A549 (cell line): ENCODE measurements around the gene TBC1D2B. TPM values are rescaled to one million over a fixed set of nuclear protein-coding genes. Genes with fewer than 3 reads are reported as not detected.

ENCODE experiments used
- ATAC-seq, 2 experiments: fragments of 200-7000 bp in 1 of 2; fragments of >200 bp in 1 of 2; cut with Nextera tagmentation in 1 of 2; cut with Tn5 transposase in 1 of 2; 3 replicates each; pipeline versions ENCODE4 v1.8.0 to v1.9.1; 2018 to 2020; ENCODE audit warnings: mild to moderate bottlenecking in 1 of 2, moderate library complexity in 1 of 2
- CTCF ChIA-PET: fragments of 300-600 bp; sonication (Branson Sonifier 250); formaldehyde crosslinking; extraction: SDS; loops from one replicate; lab custom pipeline; 2021; ENCODE audit warnings: antibody characterized with exemption, inconsistent platforms; lab: Yijun Ruan, JAX
- POLR2A ChIA-PET: fragments of 350-600 bp; formaldehyde crosslinking; extraction: SDS; loops from one replicate; lab custom pipeline; 2021; ENCODE audit warnings: antibody characterized with exemption, inconsistent platforms; lab: Yijun Ruan, JAX
- DNase-seq, 2 experiments: peaks; one replicate each; pipeline versions ENCODE4 v3.0.0 to v3.0.0-alpha.2; 2011 to 2016; ENCODE audit warnings: low read depth in 1 of 2, low spot score in 1 of 2
- FAIRE-seq: peaks from 2 replicates; lab custom pipeline; 2011; peaks lifted over from hg19 to GRCh38; lab: Jason Lieb, UNC
- H3K27ac ChIP-seq, 2 experiments: fragments of >200 bp; sonication (Bioruptor Twin); formaldehyde crosslinking; 3 replicates each; pipeline ENCODE4 v1.5.1; 2016 to 2017
- H3K4me1 ChIP-seq: fragments of >200 bp; sonication (Bioruptor Twin); formaldehyde crosslinking; 3 replicates; pipeline ENCODE4 v1.6.1; 2016
- H3K4me2 ChIP-seq: fragments of >200 bp; sonication (Bioruptor Twin); formaldehyde crosslinking; 3 replicates; pipeline ENCODE4 v1.6.1; 2016
- H3K4me3 ChIP-seq: fragments of >200 bp; sonication (Bioruptor Twin); formaldehyde crosslinking; 3 replicates; pipeline ENCODE4 v1.5.1; 2016
- H3K9me3 ChIP-seq: fragments of >200 bp; sonication (Bioruptor Twin); formaldehyde crosslinking; 3 replicates; pipeline ENCODE4 v1.6.1; 2016
- CEBPB ChIP-seq, 2 experiments: fragments of >200 bp in 1 of 2; sonication (Bioruptor Twin) in 1 of 2; formaldehyde crosslinking in 1 of 2; IDR thresholded peaks; 2 replicates each; pipeline ENCODE4 v1.6.1; 2012 to 2016
- ESRRA ChIP-seq: fragments of 150-350 bp; IDR thresholded peaks from 2 replicates; pipeline ENCODE4 v1.6.1; 2014; ENCODE audit warnings: mild to moderate bottlenecking, low read length, borderline replicate concordance
- HDAC2 ChIP-seq: fragments of 200-600 bp; sonication (generic); IDR thresholded peaks from 2 replicates; pipeline ENCODE4 v1.6.1; 2016
- HOXB13 ChIP-seq: fragments of 250-450 bp; sonication (Bioruptor Pico); IDR thresholded peaks from 2 replicates; pipeline ENCODE4 v1.5.0; 2020; ENCODE audit warnings: low read depth, mild to moderate bottlenecking, moderate library complexity
- JUN ChIP-seq, 2 experiments: fragments of >200 bp; sonication (Bioruptor Twin); formaldehyde crosslinking; IDR thresholded peaks; 2 replicates in 1 of 2; 3 replicates in 1 of 2; pipeline ENCODE4 v1.6.1; 2016 to 2017
- MAZ ChIP-seq: fragments of 150-350 bp; IDR thresholded peaks from 2 replicates; pipeline ENCODE4 v1.6.1; 2014; ENCODE audit warnings: antibody characterized with exemption, low read depth, low read length, borderline replicate concordance
- POLR2A ChIP-seq: IDR thresholded peaks from 2 replicates; pipeline ENCODE4 v1.6.1; 2012; ENCODE audit warnings: mild to moderate bottlenecking, low read length
- POLR2AphosphoS2 ChIP-seq: conservative IDR thresholded peaks from 2 replicates; pipeline ENCODE4 v1.6.1; 2012; ENCODE audit warnings: low read length, improper control_type of control experiment, inconsistent platforms
- RAD21 ChIP-seq, 2 experiments: fragments of >200 bp in 1 of 2; sonication (Bioruptor Twin) in 1 of 2; formaldehyde crosslinking in 1 of 2; IDR thresholded peaks in 1 of 2; conservative IDR thresholded peaks in 1 of 2; 2 replicates in 1 of 2; 3 replicates in 1 of 2; pipeline ENCODE4 v1.6.1; 2012 to 2018; ENCODE audit warnings: inconsistent platforms in 1 of 2
- RARB ChIP-seq: fragments of 250-450 bp; sonication (Bioruptor Pico); IDR thresholded peaks from 2 replicates; pipeline ENCODE4 v1.8.0; 2021; ENCODE audit warnings: mild to moderate bottlenecking, moderate library complexity
- TFCP2L1 ChIP-seq: fragments of 250-450 bp; sonication (Bioruptor Pico); IDR thresholded peaks from 2 replicates; pipeline ENCODE4 v1.5.0; 2021; ENCODE audit warnings: mild to moderate bottlenecking
- TP53 ChIP-seq: fragments of 250-450 bp; sonication (Bioruptor Pico); IDR thresholded peaks from 2 replicates; pipeline ENCODE4 v1.5.0; 2021; ENCODE audit warnings: mild to moderate bottlenecking, moderate library complexity
- ZC3H11A ChIP-seq: fragments of 450-650 bp; IDR thresholded peaks from 2 replicates; pipeline ENCODE4 v1.6.1; 2014; ENCODE audit warnings: antibody characterized with exemption, mild to moderate bottlenecking
- ZFP36 ChIP-seq: fragments of 450-650 bp; IDR thresholded peaks from 2 replicates; pipeline ENCODE4 v1.6.1; 2014; ENCODE audit warnings: borderline replicate concordance; ENCODE audit not compliant: partially characterized antibody
- ZSCAN20 ChIP-seq: fragments of 250-450 bp; sonication (Bioruptor Pico); IDR thresholded peaks from 2 replicates; pipeline ENCODE4 v1.8.0; 2022; ENCODE audit warnings: mild to moderate bottlenecking, moderate library complexity
- WGBS: methylation state at CpG from one replicate; pipeline ENCODE4 v1.1.6; 2017; ENCODE audit errors: missing lambda C conversion rate; 5-methylcytosine and 5-hydroxymethylcytosine counted together
- polyA plus RNA-seq, 4 experiments: library from polyadenylated mRNA; depleted of rRNA in 3 of 4; stranded (reverse); fragments of >200 nt; fragmentation: RNase III in 1 of 4; extraction: RNeasy Plus Mini Kit Qiagen cat#74134 plus additional on column Dnase treatment in 1 of 4; gene quantifications; 2 replicates in 3 of 4; 3 replicates in 1 of 4; pipeline ENCODE4 v1.2.3, GENCODE V29; 2011 to 2017
- TF ChIP-seq, protein P1 (sequence below): fragments of >200 bp; sonication (Bioruptor Twin); formaldehyde crosslinking; IDR thresholded peaks from 3 replicates; pipeline ENCODE4 v1.6.1; 2016
- TF ChIP-seq, protein P2 (sequence below): IDR thresholded peaks from 2 replicates; pipeline ENCODE4 v1.6.1; 2012
- TF ChIP-seq, protein P3 (sequence below): IDR thresholded peaks from 2 replicates; pipeline ENCODE4 v1.6.1; 2012; ENCODE audit warnings: low read depth, borderline replicate concordance

TBC1D2B gene
- polyA plus RNA-seq, 2 of the 4 experiments (the other 2 are of a cell fraction), result 13.6 to 13.9 TPM

DNA sequence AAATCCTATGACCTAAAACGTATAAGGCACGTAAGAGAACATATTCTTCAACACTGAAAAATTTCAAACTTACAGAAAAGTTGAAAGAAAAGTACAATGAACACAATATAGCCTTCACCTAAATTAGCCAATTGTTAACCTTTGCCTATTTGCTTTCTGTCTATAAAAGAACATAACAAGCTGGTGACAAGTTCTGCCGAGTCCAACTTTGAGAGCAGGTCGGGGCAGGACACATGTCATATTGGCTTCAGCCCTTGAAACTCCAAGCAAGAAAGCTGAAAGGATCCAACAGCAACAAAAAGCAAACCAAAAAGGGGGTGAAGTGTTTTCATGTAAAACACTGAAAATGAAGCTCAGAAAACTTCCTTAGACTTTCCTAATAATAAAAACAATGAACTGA lies 59.1 kb downstream of the TBC1D2B start (continued):
- no peak for TF ChIP-seq HOXB13 (CRISPR knock-in tag)
- TF ChIP-seq, protein P1, sequence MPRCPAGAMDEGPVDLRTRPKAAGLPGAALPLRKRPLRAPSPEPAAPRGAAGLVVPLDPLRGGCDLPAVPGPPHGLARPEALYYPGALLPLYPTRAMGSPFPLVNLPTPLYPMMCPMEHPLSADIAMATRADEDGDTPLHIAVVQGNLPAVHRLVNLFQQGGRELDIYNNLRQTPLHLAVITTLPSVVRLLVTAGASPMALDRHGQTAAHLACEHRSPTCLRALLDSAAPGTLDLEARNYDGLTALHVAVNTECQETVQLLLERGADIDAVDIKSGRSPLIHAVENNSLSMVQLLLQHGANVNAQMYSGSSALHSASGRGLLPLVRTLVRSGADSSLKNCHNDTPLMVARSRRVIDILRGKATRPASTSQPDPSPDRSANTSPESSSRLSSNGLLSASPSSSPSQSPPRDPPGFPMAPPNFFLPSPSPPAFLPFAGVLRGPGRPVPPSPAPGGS, result no peak
- TF ChIP-seq TP53, result no peak
- TF ChIP-seq, protein P2, sequence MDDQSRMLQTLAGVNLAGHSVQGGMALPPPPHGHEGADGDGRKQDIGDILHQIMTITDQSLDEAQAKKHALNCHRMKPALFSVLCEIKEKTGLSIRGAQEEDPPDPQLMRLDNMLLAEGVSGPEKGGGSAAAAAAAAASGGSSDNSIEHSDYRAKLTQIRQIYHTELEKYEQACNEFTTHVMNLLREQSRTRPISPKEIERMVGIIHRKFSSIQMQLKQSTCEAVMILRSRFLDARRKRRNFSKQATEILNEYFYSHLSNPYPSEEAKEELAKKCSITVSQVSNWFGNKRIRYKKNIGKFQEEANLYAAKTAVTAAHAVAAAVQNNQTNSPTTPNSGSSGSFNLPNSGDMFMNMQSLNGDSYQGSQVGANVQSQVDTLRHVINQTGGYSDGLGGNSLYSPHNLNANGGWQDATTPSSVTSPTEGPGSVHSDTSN, result no peak

DNA sequence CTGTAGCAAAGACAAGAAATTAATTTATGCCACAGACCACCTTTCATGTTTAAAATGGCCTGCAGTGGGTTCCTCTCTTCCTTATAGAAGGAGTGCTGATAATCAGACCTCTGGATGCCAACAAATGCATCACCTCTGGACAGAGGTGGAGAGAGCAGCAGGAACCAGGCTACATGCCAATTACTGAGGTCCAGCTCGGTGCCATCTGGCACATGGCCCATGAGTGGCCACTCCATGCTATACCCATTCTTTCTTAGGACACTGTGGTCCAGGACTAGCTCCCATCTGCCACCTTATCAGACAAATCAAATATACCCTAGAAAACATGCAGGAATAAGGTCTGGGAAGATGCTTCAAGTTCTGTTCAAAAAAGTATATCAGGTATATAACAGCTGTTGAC lies 60.7 kb downstream of the TBC1D2B start:
- ChIA-PET POLR2A (no interaction called here), CTCF (interaction anchor here (0.5 to 19.7 kb wide), 10 partner anchors 8 to 224 kb away, joined by 3 to 239 read pairs (median 4); partner anchors contain the start of gene TBC1D2B)
- TF ChIP-seq HDAC2, result no peak
- TF ChIP-seq POLR2A, result no peak
- no peak for TF ChIP-seq RAD21 (conservative IDR thresholded peaks at IDR 0.05 in 1 of 2, IDR thresholded peaks at IDR 0.05 in 1 of 2)
- no peak for TF ChIP-seq ZFP36
- Histone ChIP-seq H3K4me2 (no peak overlapping the region), H3K4me1 (peaks cover 16% of the 10 kb centered on the region), H3K9me3 (no peaks in the 10 kb centered on the region), H3K4me3 (no peak overlapping the region), H3K27ac (no peak overlapping the region)
- no peak for DNase-seq
- no peak for FAIRE-seq
- ATAC-seq, result no peak
- 33% methylated on average over 1 of the region's 1 CpG for WGBS

DNA sequence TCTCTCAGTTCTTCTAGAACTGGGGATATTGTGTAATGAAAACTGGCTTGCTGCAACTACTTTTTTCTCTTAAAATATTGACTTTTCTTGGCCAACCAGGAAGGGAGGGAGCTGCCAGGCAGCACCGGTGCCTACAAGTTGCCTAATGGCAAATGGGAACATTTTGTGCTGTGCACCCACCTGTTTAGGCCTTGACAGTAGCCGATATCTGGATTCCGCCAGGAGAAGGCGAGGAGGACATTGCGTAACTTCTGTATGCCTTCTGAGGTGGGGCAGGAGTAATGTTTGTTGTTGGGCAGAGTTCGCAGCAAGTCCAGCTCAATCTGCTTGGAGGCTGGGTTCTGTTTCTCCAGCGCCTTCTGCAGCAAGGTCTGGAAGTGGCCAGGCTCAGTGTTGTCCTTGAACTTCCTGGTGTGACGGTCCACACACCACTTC lies 64.9 kb downstream of the TBC1D2B start:
- FAIRE-seq (peak; percentile 13), ATAC-seq (peak in 1 of 2 experiments; percentile 75; a peak in 3 of 6 replicates), DNase-seq (peak in 1 of 2 experiments; percentile 65)
- H3K9me3 ChIP-seq, result no peaks in the 10 kb centered on the region
- peak overlapping the region; percentile 41 to 67; a peak in 5 of 6 replicates for H3K27ac ChIP-seq
- H3K4me1 ChIP-seq, result peaks cover 24% of the 10 kb centered on the region
- ChIA-PET POLR2A (no interaction called here), CTCF (interaction anchor here (0.8 to 19.7 kb wide), 4 partner anchors 10 to 98 kb away, joined by 3 to 239 read pairs (median 4); no protein-coding TSS in a partner anchor)
- WGBS, result 46% methylated on average over 8 of the region's 8 CpGs
- H3K4me2 ChIP-seq, result peak overlapping the region; percentile 51
- TF ChIP-seq ZC3H11A, result no peak
- no peak for TF ChIP-seq HOXB13 (CRISPR knock-in tag)
- peak; percentile 90 to 96; a peak in 3 of 4 replicates for TF ChIP-seq CEBPB (IDR thresholded peaks at IDR 0.05)
- TF ChIP-seq POLR2AphosphoS2, result no peak
- no peak for TF ChIP-seq TFCP2L1
- no peak for TF ChIP-seq ESRRA
- H3K4me3 ChIP-seq, result no peak overlapping the region

DNA sequence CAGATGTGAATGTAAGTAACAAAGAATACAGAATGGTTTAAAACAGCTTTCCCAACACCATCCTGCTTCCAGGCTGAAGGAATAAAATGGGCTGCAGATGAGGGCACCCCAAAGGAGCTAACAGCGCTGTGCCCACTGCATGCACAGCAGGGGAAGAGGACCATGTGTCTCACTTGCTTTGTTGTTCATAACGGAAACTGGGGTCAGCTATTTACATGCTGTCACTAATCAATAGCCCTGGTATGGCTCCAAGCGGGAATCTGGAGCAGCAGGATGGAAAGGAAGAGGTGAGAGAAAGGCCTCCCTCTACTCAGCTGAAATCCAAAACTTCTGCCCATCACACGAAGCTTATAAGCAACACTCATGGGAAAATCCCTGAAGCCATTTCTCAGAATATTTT lies 67.4 kb downstream of the TBC1D2B start:
- 79% methylated on average over 4 of the region's 4 CpGs for WGBS
- no peak for DNase-seq

More for the DNA sequence above, 67.4 kb downstream of the TBC1D2B start:
- POLR2A ChIA-PET, result no interaction called here
- Histone ChIP-seq H3K27ac (no peak overlapping the region; a peak in 1 of 6 replicates), H3K4me3 (no peak overlapping the region), H3K4me2 (no peak overlapping the region), H3K9me3 (no peaks in the 10 kb centered on the region)
- TF ChIP-seq, protein P3, sequence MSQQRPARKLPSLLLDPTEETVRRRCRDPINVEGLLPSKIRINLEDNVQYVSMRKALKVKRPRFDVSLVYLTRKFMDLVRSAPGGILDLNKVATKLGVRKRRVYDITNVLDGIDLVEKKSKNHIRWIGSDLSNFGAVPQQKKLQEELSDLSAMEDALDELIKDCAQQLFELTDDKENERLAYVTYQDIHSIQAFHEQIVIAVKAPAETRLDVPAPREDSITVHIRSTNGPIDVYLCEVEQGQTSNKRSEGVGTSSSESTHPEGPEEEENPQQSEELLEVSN, result no peak
- TF ChIP-seq JUN (IDR thresholded peaks at IDR 0.05), result no peak
- TF ChIP-seq MAZ, result no peak
- TF ChIP-seq TFCP2L1, result no peak
- TF ChIP-seq RARB (CRISPR knock-in tag), result no peak
- TF ChIP-seq ZSCAN20 (CRISPR knock-in tag), result no peak
- TF ChIP-seq, all 56 proteins: peak for 0
- CTCF ChIA-PET, result interaction anchor here (0.7 to 19.7 kb wide), 10 partner anchors 9 to 231 kb away, joined by 3 to 239 read pairs (median 8); partner anchors contain the start of gene TBC1D2B
- peaks cover 26% of the 10 kb centered on the region for H3K4me1 ChIP-seq
- ATAC-seq (no peak), FAIRE-seq (no peak)
